GM12873 (cell line): ENCODE data around the gene TP53I13.

ENCODE experiments used
- TF ChIP-seq, protein P1 (sequence below): IDR thresholded peaks from 2 replicates; pipeline ENCODE4 v1.5.1; 2012; ENCODE audit warnings: low read depth, mild to moderate bottlenecking, moderate library complexity, low read length, control low read depth; ENCODE audit not compliant: insufficient read depth; ENCODE audit errors: missing control alignments

The TP53I13 gene

DNA sequence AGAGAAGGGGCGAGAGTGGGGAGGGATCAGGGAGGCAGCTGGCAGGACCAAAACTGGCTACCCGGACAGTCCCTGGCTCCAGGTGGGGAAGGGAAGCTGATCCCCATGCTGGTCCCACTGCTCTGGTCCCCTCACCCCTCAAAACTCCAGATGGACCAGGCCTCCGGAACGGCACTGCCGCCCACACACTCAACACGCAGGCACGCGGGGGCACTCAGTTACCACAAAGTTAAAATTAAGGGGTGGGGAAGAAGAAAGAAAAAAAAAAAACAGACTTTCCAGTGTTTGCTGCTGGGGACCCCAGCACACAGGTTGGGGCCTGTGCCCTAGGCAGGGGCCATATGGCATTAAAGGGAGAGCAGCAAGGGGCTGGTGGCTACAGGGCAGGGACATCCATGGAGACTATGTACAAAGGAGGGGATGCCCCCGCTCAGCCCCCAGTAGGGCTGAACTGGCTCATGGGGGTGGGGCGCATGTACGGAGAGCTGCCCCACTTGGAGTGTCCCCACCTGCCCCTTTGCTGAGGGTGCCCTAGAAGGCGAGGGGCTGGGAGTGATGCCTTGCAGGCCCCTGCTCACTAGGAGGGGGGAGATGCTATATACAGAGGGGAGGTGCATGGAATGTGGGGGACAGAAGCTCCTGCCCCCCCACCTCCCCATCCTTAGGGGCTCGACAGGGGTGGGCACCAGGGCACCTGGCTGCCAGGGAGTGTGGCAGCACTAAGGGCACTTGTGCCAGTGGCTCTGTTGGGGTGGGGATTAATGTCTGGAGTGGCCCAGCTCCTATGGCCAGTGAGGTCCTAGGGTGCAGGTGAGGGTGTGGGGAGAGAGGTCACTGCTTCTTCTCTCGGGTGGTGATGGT, 5.6 kb downstream of the TP53I13 start:
- TF ChIP-seq, protein P1, sequence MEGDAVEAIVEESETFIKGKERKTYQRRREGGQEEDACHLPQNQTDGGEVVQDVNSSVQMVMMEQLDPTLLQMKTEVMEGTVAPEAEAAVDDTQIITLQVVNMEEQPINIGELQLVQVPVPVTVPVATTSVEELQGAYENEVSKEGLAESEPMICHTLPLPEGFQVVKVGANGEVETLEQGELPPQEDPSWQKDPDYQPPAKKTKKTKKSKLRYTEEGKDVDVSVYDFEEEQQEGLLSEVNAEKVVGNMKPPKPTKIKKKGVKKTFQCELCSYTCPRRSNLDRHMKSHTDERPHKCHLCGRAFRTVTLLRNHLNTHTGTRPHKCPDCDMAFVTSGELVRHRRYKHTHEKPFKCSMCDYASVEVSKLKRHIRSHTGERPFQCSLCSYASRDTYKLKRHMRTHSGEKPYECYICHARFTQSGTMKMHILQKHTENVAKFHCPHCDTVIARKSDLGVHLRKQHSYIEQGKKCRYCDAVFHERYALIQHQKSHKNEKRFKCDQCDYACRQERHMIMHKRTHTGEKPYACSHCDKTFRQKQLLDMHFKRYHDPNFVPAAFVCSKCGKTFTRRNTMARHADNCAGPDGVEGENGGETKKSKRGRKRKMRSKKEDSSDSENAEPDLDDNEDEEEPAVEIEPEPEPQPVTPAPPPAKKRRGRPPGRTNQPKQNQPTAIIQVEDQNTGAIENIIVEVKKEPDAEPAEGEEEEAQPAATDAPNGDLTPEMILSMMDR: no peak

DNA sequence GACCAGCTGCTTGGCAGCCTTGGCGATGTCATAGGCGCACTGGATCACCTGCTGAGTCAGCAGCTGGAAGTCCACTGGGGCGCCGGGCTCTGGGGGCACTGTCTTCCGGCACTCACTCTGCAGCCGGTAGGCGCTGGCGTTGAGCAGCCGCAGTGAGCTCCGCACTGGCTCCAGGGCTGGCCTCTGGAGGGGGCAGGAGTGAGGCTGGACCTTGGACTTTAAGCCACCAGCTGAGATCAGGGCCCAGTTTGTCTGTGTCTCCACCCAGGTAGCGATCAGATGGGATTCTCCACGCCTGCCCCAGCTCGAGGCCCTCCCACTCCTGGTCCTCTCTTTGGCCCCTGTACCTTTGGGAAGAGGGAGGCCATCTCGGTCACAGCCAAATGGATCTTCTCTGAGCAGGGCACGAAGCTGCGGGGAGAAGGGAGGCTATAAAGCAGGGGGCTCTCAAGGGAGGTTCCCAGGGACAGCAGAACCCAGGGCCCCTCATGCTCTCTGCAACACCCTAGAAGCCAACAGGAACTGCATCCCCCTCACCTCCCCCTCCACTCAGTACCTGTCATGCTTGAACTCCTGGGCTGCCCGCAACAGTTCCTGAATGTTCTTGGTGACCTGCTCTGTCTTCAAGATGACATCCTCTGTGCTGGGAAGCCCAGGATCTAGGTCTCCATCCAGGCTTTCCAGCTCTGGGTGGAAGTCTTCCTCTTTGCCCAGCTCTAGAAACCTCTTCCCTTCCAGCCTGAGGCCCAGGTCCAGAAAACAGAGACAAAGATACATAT, 6.4 kb downstream of the TP53I13 start:
- TF ChIP-seq, protein P1: no peak

DNA sequence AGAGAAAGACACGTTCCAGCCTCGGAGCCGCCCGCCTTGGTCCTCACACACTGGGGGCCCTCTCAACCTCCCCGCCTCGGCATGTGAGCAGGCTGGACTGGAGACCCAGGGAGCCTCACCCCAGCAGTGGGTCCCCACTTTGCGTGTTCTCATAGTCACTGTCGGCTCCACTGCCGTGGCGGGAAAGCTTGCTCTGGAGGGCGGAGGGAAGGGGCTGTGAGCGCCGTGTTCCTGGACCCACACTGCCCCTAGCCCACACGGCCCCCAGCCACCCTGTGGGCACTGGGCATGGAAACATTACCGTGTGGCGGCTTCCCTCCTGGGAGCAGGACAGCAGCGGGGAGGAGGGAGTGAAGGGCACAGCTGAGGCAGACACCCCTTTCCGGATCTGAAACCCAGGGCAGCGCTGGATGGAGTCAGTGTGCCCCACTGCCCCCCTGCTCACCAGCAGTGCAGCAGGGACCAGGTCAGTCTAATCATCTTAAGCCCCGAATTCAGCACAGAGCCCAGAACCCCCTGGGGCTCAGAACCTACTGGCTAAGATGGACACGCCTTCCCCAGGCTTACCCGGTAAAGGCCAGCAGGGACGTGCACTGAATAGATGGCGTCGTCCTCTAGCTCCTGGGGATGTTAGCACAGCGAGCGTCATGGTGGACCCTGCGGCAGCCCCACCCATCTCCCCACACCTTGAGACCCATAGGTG, 7.2 kb downstream of the TP53I13 start:
- TF ChIP-seq, protein P1: no peak

DNA sequence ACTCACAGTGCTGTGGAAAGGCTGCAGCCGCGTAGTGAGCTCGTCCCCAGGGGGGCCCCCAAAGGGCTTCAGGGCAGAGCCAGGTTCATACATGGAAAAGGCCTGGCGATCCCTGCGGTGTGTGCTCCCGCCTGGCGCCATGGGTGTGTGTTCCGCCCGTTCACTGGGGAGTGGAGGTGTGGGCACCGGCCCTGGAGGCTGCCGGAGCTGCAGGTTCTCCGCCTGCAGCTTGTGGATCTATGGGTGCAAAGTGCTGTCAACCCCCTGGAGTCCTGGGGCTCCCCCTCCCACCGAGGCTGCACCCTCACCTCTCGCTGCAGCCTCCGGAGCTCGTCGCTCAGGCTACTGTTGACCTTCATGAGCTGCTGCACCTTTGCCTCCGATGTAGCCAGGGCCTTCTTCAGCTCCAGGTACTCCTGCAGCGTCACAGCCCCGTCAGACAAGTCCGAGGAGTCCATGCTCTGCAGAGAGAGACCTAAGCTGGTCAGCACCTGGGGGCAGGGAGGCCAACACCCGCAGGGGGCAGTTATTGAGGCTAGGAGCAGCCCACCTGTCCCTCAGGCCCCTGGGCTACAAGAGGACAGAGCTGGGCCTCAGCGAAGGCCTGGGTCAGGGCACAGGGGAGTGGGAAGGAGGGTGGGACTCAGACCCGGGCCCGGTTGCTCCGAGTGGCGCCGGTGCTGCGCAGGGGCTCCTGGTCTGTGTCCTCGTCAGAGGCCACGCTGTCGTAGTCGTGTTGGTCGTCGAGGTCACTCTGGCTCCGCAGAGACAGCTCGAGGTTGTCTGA, 7.9 kb downstream of the TP53I13 start:
- TF ChIP-seq, protein P1: no peak

DNA sequence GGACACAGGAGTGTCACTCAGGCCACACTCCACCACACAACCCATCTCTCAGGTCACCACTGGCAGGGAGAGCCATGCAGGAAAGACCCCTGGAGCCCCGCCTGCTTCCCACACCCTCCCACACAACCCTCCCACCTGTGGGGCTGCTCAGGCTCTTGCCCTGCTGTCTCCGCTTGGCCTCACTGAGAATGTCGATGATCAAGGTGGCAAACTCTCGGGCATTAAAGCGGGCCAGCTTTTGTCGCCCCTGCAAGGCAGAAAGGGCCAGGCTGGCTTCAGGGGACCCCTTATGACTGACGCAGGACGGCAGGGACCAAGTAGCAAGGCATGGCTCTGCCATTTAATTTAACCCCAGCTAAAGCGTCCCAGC, 8.5 kb downstream of the TP53I13 start:
- TF ChIP-seq, protein P1: no peak

GRCh38 chr17:29577385-29578211, 9.1 kb downstream of the TP53I13 start:
- TF ChIP-seq, protein P1: no peak
